NCI-H1436 (cell line): ENCODE results near the gene SPTBN2.
"Not testable (repeated sequence)": the region's sequence is repeated elsewhere in the genome, so short reads cannot be mapped to it uniquely, and the experiment has no call there.

Source experiments
- DNase-seq: peaks from one replicate; lab custom pipeline; 2025; lab: John Stamatoyannopoulos, UW

The SPTBN2 gene

DNA sequence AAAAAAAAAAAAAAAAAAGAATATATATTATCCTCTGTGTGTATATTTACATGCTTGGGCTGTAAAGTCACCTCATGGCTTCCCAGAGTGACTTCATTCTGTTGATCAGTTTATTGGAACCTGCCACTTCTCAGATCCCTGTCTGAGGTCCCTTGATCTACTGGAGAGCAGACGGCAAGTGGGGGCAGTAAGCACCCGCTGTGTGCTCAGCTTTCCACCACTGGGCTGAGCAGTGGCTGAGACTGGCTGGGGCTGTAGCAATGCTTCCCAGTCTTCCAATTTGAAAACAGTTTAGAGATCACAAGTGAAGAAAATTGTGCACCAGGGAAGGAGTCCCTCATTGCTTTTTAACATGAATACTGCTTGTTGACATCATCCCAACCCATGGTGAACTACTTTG lies 44.4 kb downstream of the SPTBN2 start:
- no peak for DNase-seq

DNA sequence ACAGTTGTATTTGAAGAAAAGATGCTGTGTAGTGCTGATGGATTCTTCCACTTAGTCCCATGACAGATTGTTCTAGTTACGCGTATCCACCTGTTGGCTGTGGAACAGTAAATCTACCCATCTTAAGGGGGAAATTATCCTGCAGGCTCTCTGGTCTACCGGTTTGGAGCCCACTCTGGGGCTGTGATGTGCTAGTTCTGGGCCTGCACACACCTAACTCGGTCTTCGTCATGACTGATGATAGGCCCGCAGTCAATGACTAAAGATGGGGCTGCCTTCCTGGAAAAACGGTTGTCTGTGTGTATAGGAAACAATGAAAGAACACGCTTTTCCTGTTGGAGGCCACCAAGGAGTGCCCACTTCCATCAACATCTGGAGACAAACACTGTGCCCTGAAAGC lies 45.1 kb downstream of the SPTBN2 start:
- no peak for DNase-seq

DNA sequence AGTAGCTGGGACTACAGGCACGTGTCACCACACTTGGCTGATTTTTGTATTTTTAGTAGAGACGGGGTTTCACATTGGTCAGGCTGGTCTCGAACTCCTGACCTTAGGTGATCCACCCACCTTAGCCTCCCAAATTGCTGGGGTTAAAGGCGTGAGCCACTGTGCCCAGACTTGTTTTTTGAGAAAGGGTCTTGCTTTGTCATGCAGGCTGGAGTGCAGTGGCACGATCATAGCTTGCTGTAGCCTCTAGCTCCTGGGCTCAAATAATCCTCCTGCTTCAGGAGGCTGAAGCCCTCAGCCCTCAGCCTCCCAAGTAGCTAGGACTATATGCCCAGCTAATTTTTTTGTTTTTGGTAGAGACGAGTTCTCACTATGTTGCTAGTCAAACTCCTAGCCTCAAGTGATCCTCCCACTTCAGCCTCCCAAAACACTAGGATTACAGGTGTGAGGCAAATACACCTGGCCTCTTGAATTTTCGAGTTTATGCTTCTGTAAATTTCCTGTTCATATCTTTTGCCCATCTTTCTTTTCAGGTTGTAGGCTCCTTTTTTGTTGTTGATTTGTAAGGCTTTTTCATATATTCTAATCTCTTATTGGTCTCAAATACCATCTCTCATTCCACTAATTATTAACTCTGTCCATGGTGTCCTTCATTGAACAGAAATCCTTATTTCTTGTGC lies 47.9 kb downstream of the SPTBN2 start:
- DNase-seq = no peak

DNA sequence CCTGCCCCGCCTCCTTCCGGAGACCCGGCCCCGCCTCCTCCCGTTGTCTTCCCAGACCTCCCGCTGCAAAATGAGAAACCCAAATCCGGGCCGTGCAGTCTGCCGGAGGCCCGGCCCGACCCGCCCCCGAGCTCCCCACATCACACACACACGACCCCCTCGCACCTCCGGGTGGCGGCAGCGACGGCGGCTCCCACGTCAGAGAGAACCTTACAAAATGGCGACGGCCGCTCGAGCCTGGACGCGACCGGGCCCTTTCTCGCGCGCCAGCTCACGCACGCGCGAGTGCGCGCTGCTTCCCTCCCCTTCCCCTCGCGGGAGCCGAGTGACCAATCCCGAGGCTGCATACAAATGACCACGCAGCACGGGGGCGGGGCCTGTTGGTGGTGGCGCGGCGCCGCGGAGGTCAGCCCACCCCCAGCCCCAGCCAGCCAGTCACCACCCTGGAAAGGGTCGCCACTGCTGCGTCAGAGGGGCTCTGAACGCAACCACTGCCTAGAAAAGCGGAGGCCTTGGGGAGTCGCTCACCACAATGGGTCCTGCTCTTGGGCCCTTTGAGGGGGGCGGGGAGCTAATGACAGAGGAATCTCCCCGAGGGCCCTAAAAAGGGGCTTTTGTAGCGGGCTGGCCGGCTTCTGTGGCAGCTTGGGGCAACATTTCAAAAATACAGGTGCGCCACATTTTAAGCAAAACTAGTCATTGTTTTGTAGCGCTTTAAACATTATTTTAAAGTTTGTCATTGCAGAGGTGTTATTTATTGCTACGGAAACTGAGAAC lies 51.2 kb downstream of the SPTBN2 start, which contains the start of gene RBM4B:
Gene RBM4B, minus strand, starts transcription at position 289 of the 777 bp plus-strand sequence. CDS start 808 bp downstream, outside the sequence.
- DNase-seq = peak; percentile 96

DNA sequence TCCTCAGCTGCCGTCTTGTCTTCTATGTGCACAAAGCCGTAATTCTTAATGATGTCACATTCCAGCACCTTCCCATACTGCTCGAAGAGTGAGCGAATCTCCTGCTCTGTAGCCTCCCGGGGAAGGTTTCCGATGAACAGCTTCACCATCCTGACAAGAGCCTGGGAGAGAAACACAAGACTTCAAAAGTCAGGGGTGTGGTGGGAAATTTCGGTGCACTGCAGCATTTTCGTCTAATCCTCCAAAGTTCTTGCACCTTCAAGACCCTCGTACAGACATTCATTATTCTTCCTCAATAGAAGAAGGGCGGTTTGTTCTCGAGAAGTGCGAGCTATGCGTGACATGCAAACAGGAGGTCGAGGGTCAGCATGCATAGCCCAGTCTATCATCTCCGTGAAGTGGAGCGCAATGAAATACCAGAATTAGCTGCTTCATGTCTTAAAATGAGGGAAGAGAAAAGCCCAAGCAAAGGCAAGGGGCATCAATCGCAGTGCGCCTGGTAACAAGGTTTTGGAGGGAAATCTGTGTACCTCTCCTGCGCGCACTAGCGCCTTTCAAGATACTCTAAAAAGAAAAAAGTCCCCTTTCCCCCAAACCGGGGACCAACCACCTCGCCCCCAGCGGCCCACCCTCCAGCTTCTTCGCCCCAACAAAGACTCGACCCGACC lies 52.0 kb downstream of the SPTBN2 start:
- no peak for DNase-seq

DNA sequence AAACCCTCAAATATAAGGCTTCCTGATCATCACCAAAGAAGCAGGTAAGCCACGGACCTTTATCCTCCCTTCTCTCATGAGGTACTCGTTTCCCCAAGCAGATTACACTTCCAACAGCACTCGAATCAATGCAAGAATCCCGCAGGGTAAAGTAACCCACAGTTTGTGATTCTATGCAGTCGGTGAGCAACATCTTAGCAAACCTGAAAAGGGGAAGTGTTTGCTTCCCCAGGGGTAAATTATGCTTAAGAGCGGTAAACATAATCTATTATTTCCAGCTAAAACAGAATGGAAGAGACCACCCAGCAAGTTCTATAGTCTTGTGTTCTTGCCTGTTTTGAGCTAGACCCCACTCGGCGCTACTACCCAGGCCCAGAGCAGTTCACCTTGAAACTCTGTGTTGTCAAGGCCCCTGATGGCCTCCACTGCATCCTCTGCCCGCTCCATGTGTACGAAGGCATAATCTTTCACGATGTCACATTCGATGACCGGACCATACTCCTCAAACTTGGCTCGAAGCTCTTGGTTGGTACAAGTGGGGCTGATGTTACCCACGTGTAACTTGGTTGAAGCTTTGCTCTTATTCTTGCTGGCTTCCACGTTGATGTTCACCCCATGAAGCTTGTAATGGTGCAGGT lies 52.6 kb downstream of the SPTBN2 start:
- DNase-seq = no peak

DNA sequence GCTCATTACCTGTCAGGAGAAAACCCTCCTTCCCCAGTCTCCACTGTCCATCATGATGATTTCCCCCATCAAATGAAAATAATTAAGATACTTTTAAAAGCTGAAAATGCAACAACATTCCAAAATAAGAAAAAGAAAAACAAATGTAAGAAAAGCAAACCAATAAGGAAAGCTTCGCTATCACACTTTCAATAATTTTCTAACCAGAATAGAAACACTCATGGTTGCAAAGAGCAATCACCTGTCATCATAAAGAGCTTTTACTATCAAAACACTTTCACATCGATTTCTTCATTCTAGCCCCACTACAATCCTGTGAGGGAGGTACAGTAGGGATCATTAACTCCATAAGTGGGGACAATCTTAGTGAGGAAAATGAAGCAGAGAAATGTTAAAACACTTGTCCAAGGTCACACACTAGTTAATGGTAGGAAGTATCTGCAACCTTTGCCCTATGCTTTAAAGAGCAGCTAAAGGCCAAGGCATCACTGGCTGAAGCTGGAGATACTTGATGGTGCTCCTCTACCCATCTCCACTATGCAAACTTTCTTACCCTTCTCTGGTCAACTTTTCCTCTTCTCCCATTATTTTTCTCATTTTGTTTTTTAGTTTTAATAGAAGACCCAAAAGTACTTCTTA lies 53.9 kb downstream of the SPTBN2 start:
- DNase-seq = no peak

DNA sequence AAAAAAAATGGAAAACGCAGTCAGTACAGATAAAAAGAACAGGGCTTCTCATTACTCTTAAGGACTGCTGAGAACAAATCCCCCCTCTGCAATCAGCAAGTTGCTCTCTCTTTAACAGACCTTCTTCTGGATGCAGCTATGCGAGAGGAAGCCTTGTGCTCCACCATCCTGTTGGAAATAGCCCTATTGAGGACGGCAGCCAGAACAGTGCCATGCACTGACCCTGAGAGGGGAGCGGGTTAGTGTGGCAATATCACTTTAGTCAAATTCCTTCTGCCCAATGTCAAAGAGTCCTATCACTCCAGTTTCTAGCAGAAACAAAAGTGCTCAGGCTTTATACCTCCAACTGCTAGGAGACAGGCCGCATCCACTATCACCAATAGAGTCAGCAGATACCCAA lies 58.2 kb downstream of the SPTBN2 start:
- no peak for DNase-seq

DNA sequence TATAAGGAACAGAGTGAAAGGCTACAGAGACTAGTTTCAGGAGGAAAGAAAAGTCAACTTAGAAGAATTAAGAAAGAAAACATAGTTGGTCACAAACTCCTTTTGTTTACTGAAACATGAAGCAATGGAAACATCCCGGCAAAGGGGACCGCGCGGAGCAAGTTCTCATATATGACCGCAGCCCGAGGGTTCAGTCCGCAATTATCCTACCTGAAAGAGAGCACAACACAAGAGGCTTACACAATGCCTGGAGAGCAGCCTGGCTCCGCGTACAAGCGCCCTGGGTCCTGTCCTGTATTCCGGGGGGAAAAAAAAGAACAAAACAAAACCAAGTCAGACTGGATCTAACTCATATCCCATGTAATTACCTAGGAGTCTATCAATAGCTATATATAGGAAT lies 63.6 kb downstream of the SPTBN2 start:
- DNase-seq = no peak

DNA sequence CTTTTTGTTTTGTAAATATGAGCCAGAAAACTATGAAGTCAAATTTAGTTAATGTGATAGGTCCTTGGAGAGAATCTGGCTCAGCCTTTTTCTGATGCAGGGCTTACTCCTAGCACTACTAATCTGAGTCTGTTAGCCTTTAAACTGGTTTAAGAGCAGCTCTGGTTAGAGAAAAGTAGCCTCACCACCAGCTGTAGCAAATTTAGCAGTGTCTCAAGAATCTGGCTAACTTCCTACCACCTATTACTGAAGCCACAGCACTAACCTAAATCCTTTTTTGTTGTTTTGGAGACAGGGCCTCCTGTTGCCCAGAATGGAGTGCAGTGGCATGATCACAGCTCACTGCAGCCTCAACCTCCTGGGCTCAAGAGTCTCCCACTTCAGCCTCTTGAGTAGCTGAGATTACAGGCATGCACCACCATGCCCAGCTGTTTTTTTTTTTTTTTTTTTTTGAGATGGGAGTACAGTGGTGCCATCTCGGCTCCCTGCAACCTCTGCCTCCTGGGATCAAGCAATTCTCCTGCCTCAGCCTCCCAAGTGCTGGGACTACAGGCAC lies 65.2 kb downstream of the SPTBN2 start:
- no peak for DNase-seq

DNA sequence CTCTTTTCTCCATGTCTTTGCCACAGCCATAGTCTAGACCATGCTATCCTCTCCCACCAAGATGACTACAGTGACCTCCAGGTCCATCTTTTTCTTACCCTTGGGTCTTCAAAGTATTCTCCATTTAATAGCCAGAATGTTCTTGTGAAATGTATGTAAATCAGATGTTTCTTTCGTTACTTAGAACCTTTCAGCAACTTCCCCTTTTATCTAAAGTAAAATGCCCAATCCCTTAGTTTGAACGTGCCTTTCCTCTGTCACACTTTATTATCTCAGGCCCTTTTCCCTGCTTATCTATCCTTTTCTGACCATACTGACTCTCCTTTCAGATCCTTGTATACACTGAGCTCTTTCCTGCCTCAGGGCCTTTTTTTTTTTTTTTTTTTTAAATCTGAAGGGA lies 69.3 kb downstream of the SPTBN2 start:
- DNase-seq = no peak

DNA sequence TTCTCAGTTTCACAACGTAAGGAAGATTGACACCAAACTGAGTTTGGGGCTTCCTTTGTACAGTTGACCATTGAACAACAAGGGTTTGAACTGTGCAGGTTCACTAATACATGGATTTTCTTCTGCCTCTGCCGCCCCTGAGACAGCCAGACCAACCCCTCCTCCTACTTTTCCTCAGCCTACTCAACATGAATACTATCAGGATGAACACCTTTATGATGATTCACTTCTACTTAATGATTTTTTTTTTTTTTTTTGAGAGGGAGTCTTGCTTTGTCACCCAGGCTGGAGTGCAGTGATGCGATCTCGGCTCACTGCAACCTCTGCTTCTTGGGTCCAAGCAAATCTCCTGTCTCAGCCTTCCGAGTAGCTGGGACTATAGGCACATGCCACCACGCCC lies 75.9 kb downstream of the SPTBN2 start:
- DNase-seq = no peak

DNA sequence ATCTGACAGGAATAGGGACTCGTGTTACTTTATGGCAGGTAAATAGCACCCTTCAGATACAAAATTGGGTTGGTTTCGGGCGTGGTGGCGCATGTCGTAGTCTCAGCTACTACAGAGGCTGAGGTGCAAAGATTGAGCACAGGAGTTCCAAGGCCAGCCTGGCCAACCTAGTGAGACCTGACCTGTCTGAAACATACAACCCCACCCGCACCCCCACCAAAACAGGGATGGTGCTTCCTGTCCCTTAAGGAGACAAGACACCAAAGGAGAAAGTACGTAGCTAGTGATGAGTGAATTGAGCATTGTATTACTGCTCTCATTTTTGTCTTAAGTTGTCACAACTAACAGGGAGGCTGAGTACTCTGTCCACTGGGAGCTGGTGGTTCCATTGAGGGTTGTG lies 76.4 kb downstream of the SPTBN2 start:
- DNase-seq = no peak

DNA sequence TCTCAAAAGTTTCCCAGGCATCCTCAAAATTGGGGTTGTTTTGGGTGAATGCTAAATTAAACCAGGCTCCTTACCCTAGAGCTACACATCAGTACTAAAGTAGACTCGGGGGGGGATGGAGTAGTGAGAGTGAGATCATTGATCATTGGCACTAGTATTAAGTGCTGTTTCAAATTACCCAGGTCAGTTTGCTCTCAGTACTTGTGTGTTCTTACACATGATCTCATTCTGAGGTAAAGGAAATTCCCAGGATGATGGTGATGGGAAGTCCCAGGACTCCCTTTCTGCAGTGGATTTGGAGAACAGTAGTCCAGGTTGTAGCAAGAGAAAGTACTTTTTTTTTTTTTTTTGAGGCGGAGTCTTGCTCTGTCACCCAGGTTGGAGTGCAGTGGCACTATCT lies 78.0 kb downstream of the SPTBN2 start:
- DNase-seq = no peak

DNA sequence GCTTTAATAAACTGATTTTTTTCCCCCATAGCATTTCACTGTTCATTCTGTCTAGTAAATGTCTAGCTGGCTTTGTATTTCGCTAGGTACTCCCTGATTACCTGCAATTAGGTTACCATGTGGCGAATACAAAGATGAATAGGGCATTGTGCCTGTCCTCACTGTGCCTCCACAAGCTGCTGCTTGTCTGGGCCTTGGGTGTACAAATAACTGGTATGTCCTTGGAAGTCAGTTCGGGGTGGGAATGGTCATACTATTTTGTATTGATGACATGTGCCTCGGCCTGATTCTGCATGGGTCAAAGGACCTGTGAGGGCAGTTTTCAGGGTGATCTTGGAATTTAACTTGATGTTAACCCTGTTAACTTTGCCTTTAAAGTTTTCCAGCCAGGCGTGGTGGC lies 79.1 kb downstream of the SPTBN2 start:
- DNase-seq = no peak

DNA sequence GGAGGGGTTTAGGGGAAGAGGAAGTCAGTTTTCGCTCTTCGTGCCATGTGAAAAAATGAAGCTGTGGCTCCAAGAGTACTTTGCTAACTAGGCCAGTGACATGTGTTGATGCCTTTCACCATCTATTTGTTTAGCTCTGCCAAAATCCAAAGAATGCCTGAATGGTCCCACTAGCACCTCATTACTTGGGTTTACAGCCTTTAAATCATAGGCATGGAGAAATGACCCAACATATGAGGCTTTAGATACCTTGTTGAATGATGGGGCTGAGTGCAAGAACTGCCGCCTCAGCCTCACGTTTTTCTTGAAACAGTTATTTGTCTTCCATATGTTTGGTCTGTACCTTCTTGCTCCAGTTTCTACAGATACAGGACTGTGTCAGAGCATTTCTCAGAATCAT lies 82.2 kb downstream of the SPTBN2 start:
- DNase-seq = no peak

DNA sequence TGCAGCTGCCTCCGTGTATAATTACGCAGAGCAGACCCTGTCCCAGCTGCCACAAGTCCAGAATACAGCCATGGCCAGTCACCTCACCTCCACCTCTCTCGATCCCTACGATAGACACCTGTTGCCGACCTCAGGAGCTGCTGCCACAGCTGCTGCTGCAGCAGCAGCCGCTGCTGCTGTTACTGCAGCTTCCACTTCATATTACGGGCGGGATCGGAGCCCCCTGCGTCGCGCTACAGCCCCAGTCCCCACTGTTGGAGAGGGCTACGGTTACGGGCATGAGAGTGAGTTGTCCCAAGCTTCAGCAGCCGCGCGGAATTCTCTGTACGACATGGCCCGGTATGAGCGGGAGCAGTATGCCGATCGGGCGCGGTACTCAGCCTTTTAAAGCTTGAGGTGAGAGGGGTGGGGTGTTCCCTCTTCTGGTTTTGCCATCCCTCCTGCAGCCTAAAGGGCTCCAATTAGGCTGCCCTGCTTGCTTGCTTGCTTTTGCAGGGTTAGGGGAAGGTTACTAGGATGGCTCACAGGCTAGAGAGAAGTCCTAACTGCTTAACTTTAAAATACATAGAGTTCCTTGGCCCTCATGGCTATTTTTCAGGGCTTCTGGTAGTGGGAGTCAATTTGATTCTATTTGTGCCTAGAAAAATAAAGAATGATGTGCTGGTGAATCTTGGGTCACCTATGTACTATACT lies 85.1 kb downstream of the SPTBN2 start:
- no peak for DNase-seq

DNA sequence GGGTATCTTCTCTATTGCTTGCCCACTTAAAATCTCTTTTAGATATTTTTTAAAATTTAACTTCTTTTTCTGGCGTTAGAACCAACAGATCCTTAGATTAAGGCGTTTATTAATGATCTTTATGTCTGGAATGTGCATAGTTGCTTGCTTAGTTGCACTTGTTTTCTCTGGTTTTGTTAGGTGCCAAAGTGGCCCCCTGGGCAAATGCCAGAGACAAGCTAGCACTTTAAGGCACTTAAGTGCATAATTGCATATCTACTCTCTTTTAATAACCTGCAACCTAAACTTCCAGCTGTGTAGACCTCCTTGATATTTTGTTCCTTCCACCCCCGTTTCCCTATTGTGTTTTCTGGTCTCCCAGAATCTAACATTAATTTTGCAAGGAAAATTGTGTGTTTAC lies 87.2 kb downstream of the SPTBN2 start:
- DNase-seq = peak; percentile 38

DNA sequence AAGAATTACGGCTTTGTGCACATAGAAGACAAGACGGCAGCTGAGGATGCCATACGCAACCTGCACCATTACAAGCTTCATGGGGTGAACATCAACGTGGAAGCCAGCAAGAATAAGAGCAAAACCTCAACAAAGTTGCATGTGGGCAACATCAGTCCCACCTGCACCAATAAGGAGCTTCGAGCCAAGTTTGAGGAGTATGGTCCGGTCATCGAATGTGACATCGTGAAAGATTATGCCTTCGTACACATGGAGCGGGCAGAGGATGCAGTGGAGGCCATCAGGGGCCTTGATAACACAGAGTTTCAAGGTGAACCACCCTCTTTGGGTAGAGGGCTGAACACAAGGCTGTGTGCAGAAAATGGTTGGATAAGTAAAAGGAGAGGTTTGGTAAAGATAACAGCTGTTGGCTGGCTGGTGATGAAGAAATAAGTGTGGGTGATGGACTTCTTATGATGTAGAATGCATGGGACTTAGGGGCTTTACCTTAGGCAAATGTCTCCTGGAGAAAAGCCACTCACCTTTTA lies 89.1 kb downstream of the SPTBN2 start:
- DNase-seq = not testable (repeated sequence)

DNA sequence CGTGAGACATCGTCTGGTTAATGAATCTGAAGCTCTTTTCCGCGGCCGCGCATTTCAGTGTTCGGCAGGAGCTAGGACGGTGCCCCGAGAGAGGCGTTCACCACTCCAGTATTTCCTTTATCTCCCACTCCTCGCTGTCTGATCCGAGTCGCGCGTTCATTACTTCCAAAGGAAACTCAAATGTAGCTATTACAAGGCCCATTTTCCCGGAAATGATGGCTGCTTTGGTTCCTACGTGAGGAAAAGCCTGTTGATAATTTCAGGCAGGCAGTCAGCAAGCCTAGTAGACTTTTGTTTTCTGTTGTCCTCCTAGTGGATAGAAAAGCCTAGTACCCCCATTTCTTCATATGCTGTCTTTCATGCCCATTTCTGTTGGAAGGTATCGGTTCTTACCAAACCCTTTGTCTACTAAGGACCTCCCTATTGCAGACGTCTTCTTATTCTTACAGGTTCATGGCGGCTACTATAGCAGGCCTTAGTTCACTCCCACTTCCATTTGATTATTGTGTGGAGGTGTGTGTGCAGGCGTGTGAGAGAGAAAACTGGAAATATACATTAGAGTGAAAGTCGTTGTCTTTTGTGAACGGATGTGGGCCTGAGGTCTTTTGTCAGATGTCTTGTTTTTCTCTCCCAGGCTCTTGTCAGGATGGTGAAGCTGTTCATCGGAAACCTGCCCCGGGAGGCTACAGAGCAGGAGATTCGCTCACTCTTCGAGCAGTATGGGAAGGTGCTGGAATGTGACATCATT lies 89.8 kb downstream of the SPTBN2 start:
- DNase-seq = peak; percentile 13
